H1 (cell line): Measurements from ENCODE around the gene PRODH. TPM values are rescaled to one million over a fixed set of nuclear protein-coding genes. Genes with fewer than 3 reads are reported as not detected.
"Not testable (repeated sequence)": the region's sequence is repeated elsewhere in the genome, so short reads cannot be mapped to it uniquely, and the experiment has no call there.

Source experiments
- CTCF ChIA-PET: fragments of 300-600 bp; sonication (Branson Sonifier 250); formaldehyde crosslinking; loops from one replicate; lab custom pipeline; 2021; ENCODE audit not compliant: partially characterized antibody; lab: Charles Lee
- POLR2A ChIA-PET: fragments of 300-600 bp; sonication (Branson Sonifier 250); formaldehyde crosslinking; loops from one replicate; lab custom pipeline; 2021; ENCODE audit warnings: inconsistent platforms; ENCODE audit not compliant: partially characterized antibody; lab: Charles Lee
- DNase-seq, 2 experiments: peaks; one replicate each; pipeline versions ENCODE4 v3.0.0 to v3.0.0-alpha.2; 2010 to 2022; ENCODE audit warnings: low spot score in 2 of 2, low read depth in 1 of 2, mixed read lengths in 1 of 2
- FAIRE-seq: peaks from 2 replicates; lab custom pipeline; 2011; peaks lifted over from hg19 to GRCh38; lab: Jason Lieb, UNC
- H2AFZ ChIP-seq: 2 replicates; pipeline ENCODE4 v1.8.1; 2012; ENCODE audit warnings: low read length, inconsistent platforms
- H2AK5ac ChIP-seq: 2 replicates; pipeline ENCODE4 v1.6.1; 2013; ENCODE audit warnings: low read depth, low read length
- H2BK120ac ChIP-seq: replicated peaks from 2 replicates; pipeline ENCODE3; 2013; ENCODE audit warnings: low read depth, low read length, inconsistent platforms
- H2BK12ac ChIP-seq: 2 replicates; pipeline ENCODE4 v1.6.1; 2013; ENCODE audit warnings: low read depth, low read length
- H2BK15ac ChIP-seq: 2 replicates; pipeline ENCODE4 v1.6.1; 2013; ENCODE audit warnings: low read length
- H2BK20ac ChIP-seq: 2 replicates; pipeline ENCODE4 v1.6.1; 2013; ENCODE audit warnings: low read length
- H2BK5ac ChIP-seq: 2 replicates; pipeline ENCODE4 v1.6.1; 2013; ENCODE audit warnings: low read depth, low read length
- H3K14ac ChIP-seq: 2 replicates; pipeline ENCODE4 v1.6.1; 2013; ENCODE audit warnings: inconsistent platforms; ENCODE audit not compliant: insufficient read length
- H3K18ac ChIP-seq: 2 replicates; pipeline ENCODE4 v1.6.1; 2013; ENCODE audit warnings: low read length; ENCODE audit errors: extremely low read depth
- H3K23ac ChIP-seq: 2 replicates; pipeline ENCODE4 v1.6.1; 2013; ENCODE audit warnings: inconsistent platforms; ENCODE audit not compliant: insufficient read length
- H3K23me2 ChIP-seq: 2 replicates; pipeline ENCODE4 v1.6.1; 2013; ENCODE audit warnings: low read depth, low read length
- H3K27ac ChIP-seq: 2 replicates; pipeline ENCODE4 v1.6.1; 2011; ENCODE audit warnings: low read depth, low read length, inconsistent platforms
- H3K27me3 ChIP-seq, 4 experiments: replicated peaks in 1 of 4; 1 replicate in 1 of 4; 2 replicates in 3 of 4; pipeline versions ENCODE4 v1.6.1 to v1.8.1; 2011 to 2013; ENCODE audit warnings: low read length in 3 of 4, mild to moderate bottlenecking in 3 of 4, inconsistent platforms in 2 of 4, mixed read lengths in 2 of 4, moderate library complexity in 1 of 4; ENCODE audit not compliant: control insufficient read depth in 3 of 4, insufficient read depth in 3 of 4; ENCODE audit errors: extremely low read depth in 1 of 4
- H3K36me3 ChIP-seq, 4 experiments: 2 replicates each; pipeline versions ENCODE4 v1.6.1 to v1.8.1; 2011 to 2013; ENCODE audit warnings: mild to moderate bottlenecking in 4 of 4, low read length in 3 of 4, moderate library complexity in 2 of 4, control low read depth in 1 of 4, inconsistent platforms in 1 of 4; ENCODE audit not compliant: insufficient read depth in 4 of 4, control insufficient read depth in 2 of 4
- H3K4ac ChIP-seq: replicated peaks from 2 replicates; pipeline ENCODE3; 2013; ENCODE audit warnings: low read length, low read depth, mixed read lengths, inconsistent platforms; ENCODE audit not compliant: insufficient read length
- H3K4me1 ChIP-seq, 4 experiments: replicated peaks in 1 of 4; 1 replicate in 1 of 4; 2 replicates in 3 of 4; pipeline versions ENCODE4 v1.6.1 to v1.8.1; 2011 to 2013; ENCODE audit warnings: low read length in 3 of 4, inconsistent platforms in 2 of 4, mixed read lengths in 1 of 4; ENCODE audit not compliant: insufficient read depth in 4 of 4, control insufficient read depth in 3 of 4
- H3K4me2 ChIP-seq, 2 experiments: 2 replicates each; pipeline versions ENCODE4 v1.6.1 to v1.8.1; 2011 to 2013; ENCODE audit warnings: low read depth in 2 of 2, low read length in 2 of 2, control low read depth in 1 of 2, inconsistent platforms in 1 of 2, mild to moderate bottlenecking in 1 of 2; ENCODE audit not compliant: insufficient read depth in 1 of 2
- H3K4me3 ChIP-seq, 4 experiments: fragments of 200-600, 300-600 bp in 1 of 4; sonication (generic), shearing (Covaris generic), sonication (Bioruptor Twin) in 1 of 4; 2 replicates each; pipeline versions ENCODE4 v1.5.1 to v1.8.1; 2011 to 2016; ENCODE audit warnings: low read length in 4 of 4, low read depth in 3 of 4, control low read depth in 2 of 4, inconsistent platforms in 2 of 4, mild to moderate bottlenecking in 2 of 4, mixed read lengths in 1 of 4, moderate library complexity in 1 of 4; ENCODE audit not compliant: insufficient read depth in 2 of 4; ENCODE audit errors: extremely low read depth in 1 of 4
- H3K56ac ChIP-seq: replicated peaks from 2 replicates; pipeline ENCODE3; 2013; ENCODE audit warnings: low read depth, mild to moderate bottlenecking, mixed read lengths, low read length, inconsistent platforms; ENCODE audit not compliant: insufficient read length
- H3K79me1 ChIP-seq: 2 replicates; pipeline ENCODE4 v1.6.1; 2013; ENCODE audit warnings: low read depth, low read length, control low read depth
- H3K79me2 ChIP-seq, 2 experiments: 2 replicates each; pipeline versions ENCODE4 v1.6.1 to v1.8.1; 2012 to 2013; ENCODE audit warnings: low read length in 2 of 2, mild to moderate bottlenecking in 2 of 2, inconsistent platforms in 1 of 2; ENCODE audit not compliant: insufficient read depth in 2 of 2, control insufficient read depth in 1 of 2
- H3K9ac ChIP-seq, 4 experiments: replicated peaks in 1 of 4; 1 replicate in 1 of 4; 2 replicates in 3 of 4; pipeline versions ENCODE4 v1.6.1 to v1.8.1; 2011 to 2013; ENCODE audit warnings: low read depth in 3 of 4, low read length in 3 of 4, control low read depth in 2 of 4, mild to moderate bottlenecking in 2 of 4, moderate library complexity in 2 of 4, inconsistent platforms in 1 of 4; ENCODE audit errors: extremely low read depth in 1 of 4
- H3K9me3 ChIP-seq, 2 experiments: 2 replicates each; pipeline versions ENCODE4 v1.6.1 to v1.8.1; 2012 to 2013; ENCODE audit warnings: mild to moderate bottlenecking in 2 of 2, moderate library complexity in 2 of 2, control low read depth in 1 of 2, inconsistent platforms in 1 of 2, low read depth in 1 of 2, low read length in 1 of 2, mixed read lengths in 1 of 2; ENCODE audit not compliant: insufficient read depth in 2 of 2
- H4K20me1 ChIP-seq, 2 experiments: replicated peaks in 1 of 2; 2 replicates each; pipeline versions ENCODE3 to v1.8.1; 2011 to 2013; ENCODE audit warnings: inconsistent platforms in 2 of 2, low read length in 2 of 2, mild to moderate bottlenecking in 1 of 2; ENCODE audit not compliant: insufficient read depth in 2 of 2, control insufficient read depth in 1 of 2
- H4K5ac ChIP-seq: 2 replicates; pipeline ENCODE4 v1.6.1; 2013; ENCODE audit warnings: low read length, low read depth, mixed read lengths, inconsistent platforms; ENCODE audit not compliant: insufficient read length
- H4K8ac ChIP-seq: 2 replicates; pipeline ENCODE4 v1.8.0; 2013; ENCODE audit warnings: mild to moderate bottlenecking, moderate library complexity, low read length, inconsistent platforms; ENCODE audit not compliant: insufficient read depth; ENCODE audit errors: extremely low read depth
- H4K91ac ChIP-seq: replicated peaks from 2 replicates; pipeline ENCODE3; 2013; ENCODE audit warnings: low read length, mixed read lengths, inconsistent platforms; ENCODE audit not compliant: insufficient read length
- WGBS, 2 experiments: shearing (Covaris generic) in 1 of 2; methylation state at CpG; one replicate each; pipeline versions ENCODE4 v1.1.6 to v1.1.7; 2013 to 2015; ENCODE audit warnings: low lambda C conversion rate in 2 of 2, mixed read lengths in 2 of 2, inconsistent platforms in 1 of 2, low coverage in 1 of 2, missing lambda C conversion rate in 1 of 2; ENCODE audit not compliant: insufficient replicate concordance in 2 of 2, insufficient coverage in 1 of 2, insufficient read length in 1 of 2; ENCODE audit errors: extremely low coverage in 1 of 2, missing lambda C conversion rate in 1 of 2; 5-methylcytosine and 5-hydroxymethylcytosine counted together
- polyA plus RNA-seq, 7 experiments: library from polyadenylated mRNA; depleted of rRNA in 3 of 7; stranded (reverse) in 5 of 7; unstranded in 2 of 7; fragments of >200 nt in 5 of 7; fragments of 200-250 nt in 2 of 7; gene quantifications; 1 replicate in 5 of 7; 2 replicates in 1 of 7; 4 replicates in 1 of 7; pipeline versions ENCODE4 v1.2.1 to v1.2.3, GENCODE V29; 2011 to 2013; ENCODE audit warnings: missing spikeins in 2 of 7, mixed read lengths in 2 of 7
- total RNA-seq: library from RNA; stranded (reverse); fragmentation: NEBNext Ultra II Directional; extraction: Animal tissue kit (Norgen Biotek cat#: 25700); gene quantifications from 2 replicates; pipeline ENCODE4 v1.2.1, GENCODE V29; 2021

The PRODH gene
- total and polyA plus RNA-seq, 2 of the 8 experiments (the other 6 are each of a cell fraction or from before 2014, with no cell fraction given), result 27.6 to 45.6 TPM

DNA sequence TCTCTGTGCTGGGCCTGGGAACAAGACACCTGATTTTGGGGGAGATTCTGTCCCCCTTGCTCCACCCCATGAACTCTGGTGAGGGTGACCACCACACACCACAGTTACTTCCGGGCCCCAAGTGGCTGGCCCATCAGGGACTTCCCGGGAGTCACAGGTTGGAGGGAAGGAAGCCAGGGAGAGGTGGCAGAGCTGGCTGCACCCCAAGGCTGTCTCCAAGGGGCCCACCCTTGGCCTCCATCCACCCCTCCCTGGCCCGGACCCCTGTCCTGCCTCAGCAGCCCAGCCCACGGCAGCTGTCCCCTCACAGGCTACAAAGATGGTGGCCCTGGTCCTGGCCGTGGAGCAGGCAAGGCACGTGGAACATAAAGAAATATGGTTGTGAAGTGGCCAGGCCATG, 23.2 kb upstream of the PRODH start:
- H3K4me2 ChIP-seq, result not testable (repeated sequence)

DNA sequence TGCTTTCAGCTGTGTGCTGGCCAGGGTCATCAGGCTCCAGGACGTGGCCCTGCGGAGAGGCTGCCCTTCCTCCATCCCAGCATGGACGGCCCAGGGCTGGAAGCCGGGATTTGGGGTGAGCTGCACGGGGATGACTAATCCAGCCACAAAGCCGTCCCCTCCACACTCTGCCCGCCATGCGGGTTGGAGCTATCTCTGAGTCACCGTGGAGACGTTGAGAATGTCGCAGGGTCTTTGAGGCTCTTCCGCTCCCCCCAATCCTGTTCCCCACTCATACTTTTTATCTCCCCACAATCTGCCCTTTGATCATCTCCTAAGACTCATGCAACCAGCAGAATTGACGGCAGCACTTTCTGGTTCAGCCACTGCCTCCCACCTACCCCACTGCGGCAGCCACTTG, 22.6 kb upstream of the PRODH start:
- POLR2A ChIA-PET, result interaction anchor here (2.0 kb wide), 1 partner anchor 9 kb away, joined by 4 read pairs; no protein-coding TSS in a partner anchor
- H3K9ac ChIP-seq, H3K36me3 ChIP-seq, H4K91ac ChIP-seq, CTCF ChIA-PET, H2AFZ ChIP-seq, H3K27me3 ChIP-seq, H2AK5ac ChIP-seq, H2BK120ac ChIP-seq, H4K8ac ChIP-seq, H3K4me1 ChIP-seq, H3K4me2 ChIP-seq, H3K9me3 ChIP-seq, H4K5ac ChIP-seq, H3K14ac ChIP-seq, DNase-seq, H3K27ac ChIP-seq, H3K4me3 ChIP-seq, H3K23ac ChIP-seq, H2BK20ac ChIP-seq, FAIRE-seq, H2BK12ac ChIP-seq, H4K20me1 ChIP-seq, H3K79me2 ChIP-seq, H3K4ac ChIP-seq, H3K56ac ChIP-seq, H2BK5ac ChIP-seq, H3K18ac ChIP-seq, H3K79me1 ChIP-seq, H2BK15ac ChIP-seq, H3K23me2 ChIP-seq: not testable (repeated sequence)
- 88% methylated on average over 14 of the region's 14 CpGs; no CpG with 5 or more reads in 1 of the 2 experiments for WGBS, 2 experiments

More for the DNA sequence above, 23.2 kb upstream of the PRODH start:
- H3K56ac ChIP-seq, H2BK5ac ChIP-seq, H3K14ac ChIP-seq, H4K91ac ChIP-seq, H2BK12ac ChIP-seq, H4K20me1 ChIP-seq, H2AK5ac ChIP-seq, H3K27ac ChIP-seq, H2BK20ac ChIP-seq, H4K8ac ChIP-seq, H3K4ac ChIP-seq, H2BK120ac ChIP-seq, DNase-seq, FAIRE-seq, H2BK15ac ChIP-seq, H3K4me3 ChIP-seq, H3K18ac ChIP-seq, H3K9ac ChIP-seq, H3K23ac ChIP-seq, H3K27me3 ChIP-seq, H4K5ac ChIP-seq, H3K79me2 ChIP-seq, H3K36me3 ChIP-seq, H2AFZ ChIP-seq, H3K9me3 ChIP-seq, H3K79me1 ChIP-seq, CTCF ChIA-PET, H3K4me1 ChIP-seq, H3K23me2 ChIP-seq: not testable (repeated sequence)
- POLR2A ChIA-PET, result interaction anchor here (2.0 kb wide), 1 partner anchor 10 kb away, joined by 4 read pairs; no protein-coding TSS in a partner anchor
- 94% methylated on average over 6 of the region's 6 CpGs; no CpG with 5 or more reads in 1 of the 2 experiments for WGBS, 2 experiments
